HG03520 (cell line): ENCODE measurements around the gene ASPG.

Experiments
- ATAC-seq: cut with Tn5 transposase; IDR thresholded peaks from one replicate; pipeline ENCODE4 v1.9.1; 2021; ENCODE audit warnings: mild to moderate bottlenecking, moderate library complexity; ENCODE audit not compliant: unreplicated experiment

ASPG gene

GRCh38 chr14:104134061-104134965 is 48.8 kb downstream of the ASPG start:
- no peak for ATAC-seq

GRCh38 chr14:104135121-104135903 is 49.8 kb downstream of the ASPG start:
- no peak for ATAC-seq

GRCh38 chr14:104135904-104136471 is 50.5 kb downstream of the ASPG start:
- no peak for ATAC-seq

DNA sequence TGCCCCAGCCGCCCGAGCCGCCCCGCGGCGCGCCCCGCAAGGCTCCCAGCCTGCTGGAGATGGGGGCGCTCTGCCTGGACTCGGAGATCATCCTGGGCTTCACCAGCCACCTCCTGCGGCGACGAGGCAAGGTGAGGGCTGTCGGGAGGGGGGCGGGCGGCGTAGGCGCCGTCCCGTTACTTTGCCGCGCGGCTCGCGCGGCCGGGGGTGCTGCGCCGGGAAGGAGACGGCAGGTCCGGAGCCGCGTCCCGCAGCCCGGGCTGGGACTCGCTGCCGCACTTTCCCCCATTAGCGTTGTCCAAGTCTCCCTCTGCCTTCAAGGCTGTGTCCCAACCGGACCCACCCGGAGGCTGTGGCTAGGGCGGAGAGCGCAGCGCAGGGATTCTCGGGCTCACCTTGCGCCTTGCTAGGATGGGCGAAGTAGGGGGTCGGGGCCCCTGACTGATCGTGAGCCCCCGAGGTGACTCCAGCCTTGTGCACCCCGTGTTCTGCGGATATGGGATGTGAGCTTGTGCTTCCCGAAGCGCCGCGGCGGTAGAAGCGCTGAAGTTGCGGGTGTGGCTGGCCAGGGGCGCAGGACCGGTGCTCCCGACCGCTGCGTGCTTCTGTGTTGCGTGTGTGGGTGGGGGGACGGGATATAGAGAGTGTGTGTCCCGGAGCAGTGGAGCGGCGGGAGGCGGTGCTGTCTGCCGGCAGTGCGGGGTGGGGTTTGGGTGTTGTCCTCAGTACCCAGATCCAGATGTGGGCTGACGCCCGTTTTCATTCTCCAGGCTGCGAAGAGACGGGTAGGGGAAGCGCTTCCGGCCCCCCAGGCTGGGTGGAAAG is 51.2 kb downstream of the ASPG start:
- ATAC-seq = no peak

DNA sequence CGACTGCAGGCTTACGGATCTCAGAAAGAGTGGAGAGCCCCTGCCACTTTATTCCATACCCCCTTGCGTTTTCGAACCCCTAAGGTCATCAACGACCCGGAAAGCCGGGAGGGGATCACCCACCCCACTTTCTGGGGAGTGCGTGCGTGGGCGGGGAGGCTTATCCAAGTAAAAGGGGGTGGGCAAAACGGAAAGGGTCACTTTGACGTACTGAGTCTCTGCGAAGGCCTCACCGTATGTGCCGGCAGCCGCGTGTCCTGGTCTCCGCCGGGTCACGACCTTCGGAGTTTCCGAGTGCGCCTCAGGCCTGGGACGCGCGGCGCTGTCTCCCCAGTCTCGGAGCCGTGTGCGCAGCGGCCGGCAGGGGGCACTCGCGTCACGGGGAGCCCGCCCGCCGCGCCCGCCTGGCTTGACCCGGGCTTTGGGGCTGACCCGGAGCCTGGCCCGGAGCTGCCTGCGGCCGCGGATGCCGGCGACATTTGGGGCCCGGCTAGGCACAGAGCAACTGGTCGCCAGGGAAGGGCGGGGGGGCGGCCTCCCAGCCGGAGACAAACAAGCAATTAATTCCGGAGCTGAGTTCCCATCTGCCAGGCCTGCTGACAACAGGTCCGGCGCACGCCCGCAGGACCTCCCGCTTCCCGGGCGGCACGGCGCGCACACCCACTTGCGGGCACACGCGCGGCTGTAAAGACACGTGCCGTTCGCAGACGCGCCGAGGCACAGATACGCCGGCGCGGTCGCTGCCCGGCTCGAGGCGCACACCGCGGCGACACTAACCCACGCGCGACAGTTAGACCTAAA is 52.0 kb downstream of the ASPG start:
- no peak for ATAC-seq

DNA sequence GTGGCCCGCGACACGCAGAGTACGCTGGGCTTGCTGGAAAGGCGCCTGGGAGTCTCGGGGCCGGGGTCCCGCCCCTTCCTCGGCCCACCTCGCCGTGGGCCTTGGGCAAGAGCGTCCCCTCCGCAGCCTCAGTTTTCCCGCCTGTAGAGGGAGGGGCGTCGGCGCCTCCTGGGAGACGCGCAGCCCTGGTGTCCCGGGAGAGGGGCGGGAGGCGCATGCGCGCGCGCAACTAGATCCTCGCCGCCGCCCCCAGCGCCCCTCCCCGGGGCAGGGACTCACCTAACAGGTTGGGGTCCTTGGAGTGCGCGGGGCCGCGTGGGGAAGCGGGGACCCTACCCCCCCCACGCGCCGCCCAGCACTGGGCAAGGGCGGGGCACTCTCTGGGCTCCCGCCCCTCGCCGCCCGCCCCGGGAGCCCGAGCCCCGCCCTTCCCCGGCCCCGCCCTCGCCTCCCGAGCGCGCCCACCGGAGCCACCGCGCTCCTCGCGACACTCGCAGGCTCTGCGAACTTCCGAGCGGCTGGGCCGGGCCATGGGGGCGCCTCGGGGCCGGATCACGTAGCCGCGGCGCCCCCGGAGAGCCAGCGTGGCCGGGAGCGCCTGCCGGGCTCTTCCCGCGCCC is 52.7 kb downstream of the ASPG start, which contains the start of gene KIF26A:
Gene KIF26A, plus strand, starts transcription at position 490 of the 620 bp plus-strand sequence. CDS start 136 bp downstream, outside the sequence.
- no peak for ATAC-seq

GRCh38 chr14:104138718-104139459 is 53.4 kb downstream of the ASPG start:
- no peak for ATAC-seq

GRCh38 chr14:104139460-104140212 is 54.1 kb downstream of the ASPG start:
- ATAC-seq = no peak

DNA sequence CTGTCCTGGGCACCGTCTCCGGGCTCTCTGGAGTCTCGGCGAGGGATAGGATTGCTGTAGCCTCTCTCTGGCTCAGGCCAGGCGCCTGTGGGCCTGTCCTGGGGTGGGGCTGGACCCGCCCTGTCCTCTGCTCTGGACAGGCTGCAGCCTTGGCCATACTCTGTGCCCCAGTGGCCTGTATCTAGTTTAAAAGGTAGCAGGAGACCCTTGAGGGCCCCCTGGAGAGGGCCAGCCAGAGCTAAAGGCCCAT is 54.6 kb downstream of the ASPG start:
- ATAC-seq = no peak

DNA sequence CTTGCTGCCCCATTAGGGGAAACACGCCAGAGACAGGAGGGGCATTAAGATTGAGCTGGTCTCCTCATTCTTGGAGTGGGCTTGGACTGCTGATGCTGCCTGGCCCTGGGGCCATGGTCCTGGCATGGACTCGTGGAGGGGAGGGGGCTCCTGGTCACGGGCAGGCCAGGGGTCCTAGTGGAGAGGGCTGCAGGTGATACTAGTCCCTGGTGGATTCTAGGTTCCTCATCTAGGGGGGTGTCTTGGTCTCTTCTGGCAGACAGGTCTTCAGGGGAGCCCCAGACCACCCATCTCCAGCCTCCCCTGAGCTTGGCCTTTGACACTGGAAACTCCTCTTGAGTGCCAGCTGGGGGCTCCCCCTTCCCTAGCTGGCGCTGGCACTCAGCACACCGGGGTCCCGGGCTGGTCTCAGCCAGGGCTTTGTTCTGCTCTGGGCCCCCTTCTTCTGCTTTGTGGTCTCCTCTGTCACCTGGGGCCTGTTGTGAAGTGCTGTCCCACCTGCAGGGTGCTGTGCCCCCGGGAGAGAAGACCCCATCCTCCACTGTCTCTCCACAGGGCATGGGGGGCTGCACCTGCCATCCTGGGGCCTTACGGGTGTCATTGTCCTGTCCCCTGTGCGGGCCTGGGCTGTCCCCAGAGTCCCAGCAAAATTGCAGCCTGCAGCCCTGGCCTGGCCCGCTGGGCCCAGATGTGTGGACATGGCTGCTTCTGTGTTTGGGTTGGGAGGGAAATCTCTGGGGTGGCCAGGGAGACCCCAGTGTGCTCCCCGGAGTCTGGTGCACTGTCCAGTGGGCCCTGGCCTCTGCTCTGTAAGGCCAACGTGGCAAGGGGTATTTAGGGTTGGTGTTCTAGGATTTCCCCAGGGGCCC is 55.2 kb downstream of the ASPG start:
- no peak for ATAC-seq

GRCh38 chr14:104141621-104142091 is 56.2 kb downstream of the ASPG start:
- ATAC-seq = no peak

GRCh38 chr14:104142136-104142945 is 56.8 kb downstream of the ASPG start:
- ATAC-seq = no peak

DNA sequence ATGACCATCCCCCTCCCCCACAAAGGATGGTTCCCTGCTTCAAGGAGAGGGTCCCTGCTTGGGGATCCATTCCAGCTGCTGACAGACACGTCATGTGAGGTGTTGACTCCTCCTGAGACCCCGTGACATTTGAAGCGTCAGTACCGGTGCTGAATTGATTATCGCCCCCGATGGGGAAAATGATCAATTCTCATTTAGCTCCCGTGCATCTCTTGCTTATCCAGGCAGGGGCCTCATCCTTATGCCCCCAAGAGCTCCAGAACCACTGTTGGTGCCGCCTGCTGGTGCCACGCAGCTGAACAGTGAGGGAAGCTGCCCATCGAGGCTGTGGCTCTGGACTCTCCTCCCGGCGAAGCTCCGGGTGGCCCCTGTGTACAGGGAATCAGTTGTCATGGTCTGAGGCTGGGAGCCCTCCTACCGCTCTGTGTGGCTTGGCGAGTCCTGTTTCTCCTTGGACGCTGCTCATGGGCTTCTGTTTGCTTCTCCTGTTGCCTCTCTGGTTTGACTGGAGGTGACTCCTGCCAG is 57.5 kb downstream of the ASPG start:
- ATAC-seq = no peak

GRCh38 chr14:104143521-104144452 is 58.3 kb downstream of the ASPG start:
- no peak for ATAC-seq

DNA sequence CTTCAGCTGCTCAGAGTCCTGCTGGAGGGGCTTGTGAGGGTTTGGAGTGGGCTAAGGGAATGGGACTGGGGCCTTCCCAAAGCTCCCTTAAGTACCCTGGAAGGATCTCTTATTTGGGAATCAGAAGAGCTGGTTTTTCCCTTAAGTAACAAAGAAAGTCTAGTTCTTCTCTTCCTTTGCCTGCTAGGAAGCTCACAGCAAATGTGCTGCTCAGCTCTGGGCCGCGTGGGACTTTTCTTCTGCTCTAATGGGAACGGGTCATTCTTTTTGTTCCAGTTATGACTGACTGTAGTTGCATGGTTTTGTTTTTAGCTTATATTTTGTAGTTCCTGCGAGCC is 58.9 kb downstream of the ASPG start:
- ATAC-seq = no peak
